ENCODE results near the gene LEMD2.

LEMD2 gene

DNA sequence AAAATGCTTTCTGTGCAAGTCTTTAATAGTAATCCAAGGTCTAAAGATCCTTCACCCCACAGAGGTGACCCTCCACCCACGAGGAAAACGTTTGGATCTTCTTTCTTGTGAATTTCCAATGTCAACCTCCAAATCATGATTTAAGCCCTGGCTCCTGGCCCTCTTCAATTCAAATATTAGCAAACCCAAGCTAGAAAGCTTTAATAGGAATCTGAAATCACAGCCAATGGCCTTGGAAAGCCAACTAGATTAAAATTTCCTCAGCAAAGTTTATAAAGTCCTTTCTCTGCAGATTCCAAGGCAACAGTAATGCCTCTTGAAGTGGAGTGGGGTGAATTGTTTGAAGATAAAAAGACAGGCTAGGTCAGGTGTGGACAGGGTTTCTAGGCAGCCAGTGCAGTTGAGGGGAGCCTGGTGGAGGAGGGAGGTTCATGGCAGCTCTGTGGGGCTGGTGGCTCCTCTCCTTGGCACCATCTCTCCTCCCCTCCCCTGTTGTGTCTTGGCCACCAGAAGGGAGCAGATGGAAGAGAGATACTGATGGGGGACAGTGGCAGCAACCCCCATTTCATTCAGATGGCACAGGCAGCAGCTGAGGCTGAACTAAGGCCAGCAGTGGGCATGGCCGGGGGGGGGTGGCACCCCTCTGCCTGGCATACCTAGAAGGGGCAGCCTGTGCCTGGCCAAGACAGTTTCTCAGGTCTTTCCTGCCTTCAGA lies 65.4 kb downstream of the LEMD2 start:
- POLR2A ChIA-PET, result interaction anchor here (1.3 to 1.9 kb wide), 2 partner anchors 12 kb away, joined by 6 to 17 read pairs; partner anchors contain the start of gene UQCC2
- TF ChIP-seq SUZ12 (IDR thresholded peaks at IDR 0.05), result no peak
- no peak for TF ChIP-seq ZNF384 (IDR thresholded peaks at IDR 0.05)
- no peak for TF ChIP-seq ELF4 (IDR thresholded peaks at IDR 0.05)
- no peak for TF ChIP-seq PKNOX1 (IDR thresholded peaks at IDR 0.05)
- TF ChIP-seq FOXM1 (IDR thresholded peaks at IDR 0.05; ENCODE audit: borderline replicate concordance), result no peak
- no peak for TF ChIP-seq NFRKB (IDR thresholded peaks at IDR 0.05)
- no peak for TF ChIP-seq HDGF (IDR thresholded peaks at IDR 0.05; ENCODE audit: borderline replicate concordance)
- no peak for TF ChIP-seq TARDBP (IDR thresholded peaks at IDR 0.05)
- TF ChIP-seq LEF1 (IDR thresholded peaks at IDR 0.05; ENCODE audit: borderline replicate concordance), result no peak
- TF ChIP-seq ARNT (IDR thresholded peaks at IDR 0.05), result no peak
- no peak for TF ChIP-seq FOXK2 (IDR thresholded peaks at IDR 0.05)
- no peak for TF ChIP-seq L3MBTL2 (conservative IDR thresholded peaks at IDR 0.05)
- CTCF ChIA-PET, result interaction anchor here (0.9 to 1.6 kb wide), 4 partner anchors 12 to 432 kb away, joined by 3 to 6 read pairs (median 4); partner anchors contain the start of gene UQCC2
- no peak for DNase-seq (ENCODE audit: extremely low spot score)

- CTCF ChIA-PET, result interaction anchor here (0.6 to 1.6 kb wide), 4 partner anchors 11 to 586 kb away, joined by 3 to 6 read pairs (median 3); partner anchors contain the start of gene UQCC2
- POLR2A ChIA-PET, result interaction anchor here (0.7 to 1.9 kb wide), 2 partner anchors 11 to 21 kb away, joined by 3 to 17 read pairs; partner anchors contain the start of gene UQCC2
- TF ChIP-seq ELF4 (IDR thresholded peaks at IDR 0.05), result no peak
- no peak for TF ChIP-seq ARNT (IDR thresholded peaks at IDR 0.05)
- TF ChIP-seq SP1 (IDR thresholded peaks at IDR 0.05), result no peak
- TF ChIP-seq HDGF (IDR thresholded peaks at IDR 0.05; ENCODE audit: borderline replicate concordance), result no peak
- no peak for TF ChIP-seq PKNOX1 (IDR thresholded peaks at IDR 0.05)
- TF ChIP-seq NFRKB (IDR thresholded peaks at IDR 0.05), result no peak
- DNase-seq (ENCODE audit: extremely low spot score), result no peak
These were observed 66.8 kb downstream of the LEMD2 start for GRCh38 chr6:33722103-33722623.

DNA sequence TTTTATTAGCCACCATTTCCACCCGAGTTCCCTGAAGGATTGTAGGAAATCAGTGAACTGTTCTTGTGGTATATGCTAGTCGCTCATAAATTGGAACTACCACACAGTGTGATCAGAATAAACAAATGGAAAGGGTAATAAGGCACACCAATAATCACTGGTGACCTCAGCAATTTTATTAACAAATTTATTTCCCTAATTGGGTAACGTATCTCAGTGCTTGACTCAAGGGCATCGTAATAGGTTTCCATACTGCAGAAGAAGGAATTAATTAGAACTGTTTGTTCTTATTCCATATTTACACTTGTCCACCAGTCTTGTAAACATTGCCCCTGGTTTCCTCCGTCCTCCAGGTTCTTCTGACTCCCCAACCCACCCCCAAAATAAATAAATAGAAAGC lies 67.4 kb downstream of the LEMD2 start:
- CTCF ChIA-PET, result interaction anchor here (0.6 to 0.7 kb wide), 2 partner anchors 10 to 585 kb away, joined by 3 read pairs; partner anchors contain the start of gene UQCC2
- TF ChIP-seq FOXM1 (IDR thresholded peaks at IDR 0.05; ENCODE audit: borderline replicate concordance) (no peak), ARNT (IDR thresholded peaks at IDR 0.05) (no peak), BHLHE40 (IDR thresholded peaks at IDR 0.05; ENCODE audit: borderline replicate concordance) (no peak), SUZ12 (IDR thresholded peaks at IDR 0.05) (no peak), FOXA1 (IDR thresholded peaks at IDR 0.05) (no peak), SP1 (IDR thresholded peaks at IDR 0.05) (no peak), ZNF384 (IDR thresholded peaks at IDR 0.05) (no peak), ELF4 (IDR thresholded peaks at IDR 0.05) (no peak), TARDBP (IDR thresholded peaks at IDR 0.05) (no peak), CTBP1 (IDR thresholded peaks at IDR 0.05; ENCODE audit: borderline replicate concordance) (no peak), NFRKB (IDR thresholded peaks at IDR 0.05) (no peak), PKNOX1 (IDR thresholded peaks at IDR 0.05) (no peak), HDGF (IDR thresholded peaks at IDR 0.05; ENCODE audit: borderline replicate concordance) (no peak), LEF1 (IDR thresholded peaks at IDR 0.05; ENCODE audit: borderline replicate concordance) (no peak)
- no peak for DNase-seq (ENCODE audit: extremely low spot score)
- POLR2A ChIA-PET, result interaction anchor here (1.6 to 1.9 kb wide), 2 partner anchors 10 kb away, joined by 10 to 17 read pairs; partner anchors contain the start of gene UQCC2

Measured in HEK293T (cell line).